HG03565 (cell line): ENCODE measurements around the gene FBXL7.

Source experiments
- ATAC-seq: cut with Tn5 transposase; IDR thresholded peaks from one replicate; pipeline ENCODE4 v1.9.1; 2021; ENCODE audit warnings: mild to moderate bottlenecking, moderate library complexity; ENCODE audit not compliant: unreplicated experiment

FBXL7 gene

DNA sequence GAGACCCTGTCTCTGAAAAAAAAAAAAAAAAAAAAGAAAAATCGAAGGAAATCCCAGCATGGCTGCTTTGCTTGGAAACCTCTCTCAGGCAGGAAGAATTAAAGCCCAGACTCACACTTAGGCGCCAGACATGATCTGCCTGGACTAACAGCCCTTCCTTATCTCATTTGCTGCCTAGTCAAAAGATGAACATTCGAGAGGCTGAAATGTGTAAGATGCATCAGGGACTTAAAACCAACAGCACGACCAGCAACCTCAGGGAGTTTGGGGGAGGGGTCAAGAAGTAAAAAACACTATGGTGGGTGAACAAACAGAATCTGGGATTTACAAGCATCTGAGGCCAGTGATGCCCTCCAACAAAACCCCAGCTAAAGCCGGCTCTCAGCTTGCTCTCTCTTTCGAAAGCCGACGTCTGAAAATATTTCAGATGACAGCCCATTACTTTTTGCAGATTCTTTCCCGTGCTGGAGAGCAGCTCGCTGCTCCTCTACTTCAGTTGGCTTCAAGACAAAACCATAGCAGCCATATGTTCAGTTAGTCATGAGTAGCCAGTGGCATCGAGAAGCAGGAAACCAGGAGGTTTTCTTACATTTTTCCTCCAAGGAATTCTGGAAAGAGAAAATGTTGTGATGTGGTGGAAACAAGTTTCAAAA lies 429.8 kb downstream of the FBXL7 start:
- no peak for ATAC-seq

DNA sequence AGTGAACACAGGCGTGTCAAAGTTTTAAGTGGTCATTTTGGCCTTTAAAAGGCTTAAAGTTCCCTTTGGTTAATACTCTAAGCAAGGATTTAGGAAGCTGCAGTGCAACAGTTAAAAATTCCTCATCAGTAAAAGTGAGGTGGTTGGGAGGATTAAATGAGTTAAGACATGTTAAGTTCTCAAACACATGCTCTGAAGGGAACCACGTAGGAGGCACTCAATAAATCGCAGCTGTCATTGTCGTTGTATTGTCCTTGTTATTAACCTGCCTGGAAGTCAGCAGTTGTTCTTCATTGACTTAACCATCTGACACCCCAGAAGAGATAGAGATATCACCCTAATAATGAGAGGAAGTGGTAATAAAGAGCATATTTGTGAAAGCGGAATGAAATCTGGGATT lies 432.1 kb downstream of the FBXL7 start:
- ATAC-seq, result no peak

DNA sequence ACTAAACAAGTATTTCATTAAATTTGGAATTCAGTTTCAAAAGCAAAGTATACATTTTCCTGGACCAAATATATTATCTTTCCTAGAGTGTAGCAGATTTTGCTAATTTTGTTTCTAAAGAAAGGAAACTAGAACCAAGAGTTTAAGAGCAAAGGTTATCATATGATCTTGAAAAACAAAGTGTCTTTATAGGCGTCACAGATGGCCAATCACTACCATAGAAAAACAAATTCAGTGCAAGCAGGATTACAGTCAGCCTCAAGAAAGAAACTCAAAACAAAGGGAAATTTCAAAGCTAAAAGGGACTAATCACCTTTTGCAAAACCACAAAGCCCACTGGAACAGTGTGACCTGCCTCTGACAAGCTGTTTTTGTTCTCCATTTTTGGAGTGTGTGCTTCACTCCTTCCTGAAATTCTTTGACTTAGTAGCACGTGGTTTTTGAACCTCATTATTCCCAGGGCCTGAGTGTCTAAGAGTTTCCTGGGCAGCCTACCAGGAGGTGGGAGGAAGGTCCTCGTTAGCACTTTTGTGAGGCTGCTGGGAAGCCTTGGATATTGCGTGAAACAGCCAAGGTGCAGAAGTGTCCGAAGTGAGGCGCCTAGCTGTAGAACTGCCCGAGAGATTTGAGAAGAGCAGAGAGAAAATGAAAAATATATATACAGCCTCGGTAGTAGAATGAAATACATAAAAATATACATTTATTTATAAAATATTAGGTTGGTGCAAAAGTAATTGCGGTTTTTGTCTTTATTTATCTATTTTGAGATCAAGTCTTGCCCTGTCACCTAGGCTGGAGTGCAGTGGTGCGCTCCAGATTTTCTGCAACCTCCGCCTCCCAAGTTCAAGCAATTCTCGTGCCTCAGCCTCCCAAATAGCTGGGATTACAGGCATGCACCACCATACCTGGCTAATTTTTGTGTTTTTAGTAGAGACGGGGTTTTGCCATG lies 433.6 kb downstream of the FBXL7 start:
- no peak for ATAC-seq

DNA sequence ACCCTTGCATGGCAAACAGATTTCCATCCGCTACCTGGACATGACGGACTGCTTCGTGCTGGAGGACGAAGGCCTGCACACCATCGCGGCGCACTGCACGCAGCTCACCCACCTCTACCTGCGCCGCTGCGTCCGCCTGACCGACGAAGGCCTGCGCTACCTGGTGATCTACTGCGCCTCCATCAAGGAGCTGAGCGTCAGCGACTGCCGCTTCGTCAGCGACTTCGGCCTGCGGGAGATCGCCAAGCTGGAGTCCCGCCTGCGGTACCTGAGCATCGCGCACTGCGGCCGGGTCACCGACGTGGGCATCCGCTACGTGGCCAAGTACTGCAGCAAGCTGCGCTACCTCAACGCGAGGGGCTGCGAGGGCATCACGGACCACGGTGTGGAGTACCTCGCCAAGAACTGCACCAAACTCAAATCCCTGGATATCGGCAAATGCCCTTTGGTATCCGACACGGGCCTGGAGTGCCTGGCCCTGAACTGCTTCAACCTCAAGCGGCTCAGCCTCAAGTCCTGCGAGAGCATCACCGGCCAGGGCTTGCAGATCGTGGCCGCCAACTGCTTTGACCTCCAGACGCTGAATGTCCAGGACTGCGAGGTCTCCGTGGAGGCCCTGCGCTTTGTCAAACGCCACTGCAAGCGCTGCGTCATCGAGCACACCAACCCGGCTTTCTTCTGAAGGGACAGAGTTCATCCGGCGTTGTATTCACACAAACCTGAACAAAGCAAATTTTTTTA lies 436.7 kb downstream of the FBXL7 start:
- no peak for ATAC-seq

DNA sequence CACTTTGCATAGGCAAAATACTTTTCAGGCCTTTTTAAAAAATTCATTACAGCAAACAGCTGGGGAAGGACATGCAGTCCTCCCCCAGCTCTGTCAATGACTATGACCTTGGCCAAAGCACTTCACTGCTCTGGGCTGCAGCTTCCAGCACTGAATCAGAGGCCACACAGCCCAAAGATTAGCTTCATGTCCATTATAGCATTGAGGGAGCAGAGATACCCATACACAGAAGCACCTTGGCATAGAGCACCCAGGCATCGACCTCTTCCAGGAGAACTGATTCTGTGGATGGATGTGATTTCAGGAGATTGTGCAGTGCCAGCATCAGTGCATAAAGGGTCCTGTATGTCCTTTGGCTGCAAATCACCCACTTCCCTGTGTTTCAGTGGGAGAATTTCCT lies 437.7 kb downstream of the FBXL7 start:
- no peak for ATAC-seq

DNA sequence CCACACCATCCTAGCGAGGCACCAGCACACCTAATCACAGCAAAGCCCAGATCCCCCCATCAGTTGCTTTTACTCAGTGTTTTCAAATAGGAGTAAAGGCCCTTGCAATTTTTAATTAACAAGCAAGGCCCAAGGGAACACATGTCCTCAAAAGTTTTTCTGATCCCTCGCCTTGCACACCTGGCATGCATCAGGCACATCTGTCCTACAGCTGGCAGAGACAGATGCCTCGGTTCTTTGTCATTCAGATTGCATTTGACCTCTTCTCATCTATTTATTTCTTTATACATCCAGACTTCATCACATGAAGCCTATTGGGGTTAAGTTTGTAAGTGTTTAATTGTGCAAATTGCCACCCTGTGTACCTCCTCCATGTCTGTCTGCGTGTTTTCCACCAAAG lies 438.2 kb downstream of the FBXL7 start:
- ATAC-seq, result no peak

DNA sequence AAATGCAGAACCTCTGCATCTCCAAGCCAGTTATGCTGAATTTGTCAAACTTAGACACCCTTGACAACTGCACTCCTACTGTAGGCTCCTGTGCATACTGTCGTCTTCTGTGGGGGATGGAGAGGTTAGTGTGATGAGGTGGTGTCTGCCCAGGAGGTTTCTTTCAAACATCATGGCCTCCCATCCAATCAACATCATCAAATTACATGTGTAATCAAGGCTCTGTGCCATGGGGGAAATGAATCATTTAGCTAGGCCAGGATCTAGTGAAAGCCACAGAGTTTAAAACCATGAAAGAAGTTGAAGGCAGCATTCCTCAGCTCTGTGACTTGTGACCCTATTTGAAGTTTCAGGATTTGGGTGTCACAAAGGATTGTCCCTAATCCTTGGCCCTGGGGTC lies 439.0 kb downstream of the FBXL7 start:
- no peak for ATAC-seq

DNA sequence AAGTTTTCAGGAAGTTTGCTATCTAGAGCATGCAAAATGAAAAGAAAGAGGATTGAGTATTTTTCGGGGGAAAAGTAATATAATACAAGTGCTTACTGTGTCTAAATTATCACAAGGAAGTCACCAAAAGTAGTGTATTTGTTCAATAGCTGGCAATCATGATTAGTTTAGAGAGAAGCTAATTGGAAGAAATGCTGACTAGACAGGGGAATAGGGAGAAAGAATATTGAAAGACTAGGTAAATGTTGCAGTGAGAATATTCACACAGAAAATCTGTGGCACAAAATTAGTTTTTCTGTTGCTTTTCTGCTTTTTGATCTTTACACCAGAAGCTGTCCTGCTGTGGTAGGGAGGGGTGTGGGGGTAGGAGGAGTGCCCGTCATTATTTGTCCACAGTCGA lies 440.9 kb downstream of the FBXL7 start:
- ATAC-seq, result no peak

DNA sequence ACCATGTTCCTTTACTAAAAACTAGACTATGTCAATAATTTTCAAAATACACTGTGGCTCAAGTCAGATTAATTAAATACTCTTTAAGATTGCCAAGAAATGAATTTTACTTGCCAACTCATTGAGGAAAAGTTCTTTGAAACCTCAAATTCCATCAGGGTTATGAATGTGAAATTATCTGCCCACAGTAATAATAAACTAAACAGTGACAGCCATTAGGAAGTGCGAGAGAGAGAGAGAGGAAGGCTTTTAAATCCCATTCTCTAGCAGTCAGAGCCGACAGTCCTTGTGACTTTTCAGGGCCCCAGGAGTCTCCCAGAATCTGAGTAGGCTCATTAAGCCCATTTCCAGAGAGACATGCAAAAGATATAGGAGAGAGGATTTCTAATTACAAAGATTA lies 443.5 kb downstream of the FBXL7 start:
- no peak for ATAC-seq

DNA sequence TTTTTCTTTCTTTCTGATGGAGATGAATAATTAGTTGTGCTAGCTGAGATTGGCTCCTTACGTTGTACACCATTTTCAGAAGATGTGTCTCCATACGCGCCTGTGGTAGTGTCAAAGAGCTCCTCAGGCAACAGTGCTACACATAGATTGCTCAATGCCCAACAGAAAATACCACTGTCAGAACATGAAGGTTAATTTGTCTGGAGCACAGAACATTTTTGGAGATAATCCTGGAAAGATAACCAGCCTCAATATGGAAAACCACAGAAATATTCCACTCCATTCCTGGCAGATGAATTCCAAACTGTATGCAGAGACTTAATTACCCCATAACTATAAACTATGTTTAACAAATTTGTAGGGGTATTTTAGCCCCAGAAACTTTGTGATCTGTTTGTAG lies 446.0 kb downstream of the FBXL7 start:
- ATAC-seq, result no peak

DNA sequence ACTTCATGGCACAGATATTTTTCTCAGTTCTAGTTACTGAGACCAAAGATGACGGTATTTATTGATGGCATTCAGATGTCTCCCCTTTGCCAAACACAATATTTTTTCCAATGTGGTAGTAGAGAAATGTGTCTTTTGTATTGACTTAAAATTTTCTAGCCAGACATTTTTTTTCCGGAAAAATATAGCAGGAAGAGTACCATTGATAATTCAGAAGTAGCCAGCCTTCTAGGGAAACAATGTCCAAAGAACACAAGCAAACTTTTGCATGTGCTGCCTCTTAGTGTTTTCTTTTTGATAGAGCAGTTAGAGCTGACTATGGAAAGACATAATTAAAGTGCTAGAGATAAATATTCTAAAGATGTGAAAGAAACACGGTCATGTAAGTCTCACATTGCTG lies 448.2 kb downstream of the FBXL7 start:
- no peak for ATAC-seq

DNA sequence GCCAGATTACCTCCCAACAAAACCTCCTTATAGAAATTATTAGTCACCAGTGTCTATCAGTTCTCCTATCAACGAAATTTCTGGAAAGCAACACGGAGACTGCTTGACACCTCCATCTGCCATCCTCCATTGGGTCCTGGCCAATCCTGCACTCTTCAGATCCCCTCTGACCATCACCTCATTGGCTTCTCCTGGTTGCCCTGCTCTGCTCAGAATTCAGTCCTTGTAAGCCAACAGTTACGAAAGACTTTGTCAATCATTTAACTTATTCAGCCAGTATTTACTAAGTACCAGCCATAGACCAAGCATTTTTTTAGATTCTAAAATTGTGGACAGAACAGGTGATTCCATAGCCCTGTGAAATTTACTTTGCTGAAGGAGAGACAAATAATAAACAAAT lies 451.1 kb downstream of the FBXL7 start:
- ATAC-seq, result no peak

DNA sequence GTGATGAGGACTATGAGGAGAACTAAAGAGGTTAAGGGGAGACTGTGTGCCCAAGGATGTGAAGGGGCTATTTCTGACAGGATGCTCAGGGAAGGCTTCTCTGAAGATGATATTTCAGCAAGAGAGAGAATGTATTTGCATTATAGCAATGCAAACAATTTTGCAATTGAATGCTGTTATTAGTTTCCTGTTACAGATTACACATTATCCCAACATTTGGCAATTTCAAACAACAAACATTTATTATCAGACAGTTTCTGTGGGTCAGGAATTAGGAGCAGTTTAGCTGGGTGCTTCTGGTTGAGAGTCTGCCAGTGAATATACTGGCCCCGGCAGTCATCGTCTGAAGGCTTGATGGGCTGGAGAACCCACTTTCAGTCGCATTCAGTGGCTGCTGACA lies 451.6 kb downstream of the FBXL7 start:
- no peak for ATAC-seq

DNA sequence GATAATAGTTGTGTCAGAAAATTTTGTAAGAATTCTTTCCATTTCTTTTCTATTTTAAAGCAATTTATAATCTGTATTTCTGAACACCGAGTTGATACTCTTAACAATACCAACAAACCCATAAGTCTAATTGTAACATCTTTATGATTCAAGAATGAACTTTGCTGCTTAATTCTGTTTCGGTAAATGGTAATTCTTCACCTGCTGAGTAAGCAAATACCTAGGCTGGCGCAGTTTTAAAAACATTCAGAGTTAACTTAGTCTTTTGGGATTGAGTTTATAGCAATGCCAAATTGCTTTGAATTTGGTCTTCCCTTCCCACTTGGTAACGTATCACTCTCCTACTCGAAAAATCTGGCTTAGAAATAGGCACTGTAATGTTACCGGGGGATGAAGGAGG lies 456.6 kb downstream of the FBXL7 start:
- no peak for ATAC-seq

DNA sequence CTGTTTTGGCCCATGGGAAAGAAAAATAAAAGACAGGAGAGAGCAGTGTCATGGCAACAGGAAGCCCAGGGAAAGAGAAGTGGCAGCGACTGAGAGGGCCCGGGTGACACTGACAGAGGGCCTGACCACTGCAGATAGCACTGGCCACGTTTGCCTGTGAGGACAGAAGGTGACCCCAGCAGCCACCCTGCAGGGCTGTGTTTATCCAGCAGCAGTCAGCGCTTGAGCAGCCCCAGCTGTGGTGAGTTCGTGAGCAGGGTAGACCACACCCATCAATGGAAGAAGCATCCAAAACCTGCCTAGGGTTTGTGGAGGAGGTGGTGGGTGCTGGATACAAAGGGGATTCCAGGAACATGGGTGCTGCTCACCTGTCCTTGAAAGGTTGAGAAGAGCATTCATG lies 457.1 kb downstream of the FBXL7 start:
- ATAC-seq, result no peak

DNA sequence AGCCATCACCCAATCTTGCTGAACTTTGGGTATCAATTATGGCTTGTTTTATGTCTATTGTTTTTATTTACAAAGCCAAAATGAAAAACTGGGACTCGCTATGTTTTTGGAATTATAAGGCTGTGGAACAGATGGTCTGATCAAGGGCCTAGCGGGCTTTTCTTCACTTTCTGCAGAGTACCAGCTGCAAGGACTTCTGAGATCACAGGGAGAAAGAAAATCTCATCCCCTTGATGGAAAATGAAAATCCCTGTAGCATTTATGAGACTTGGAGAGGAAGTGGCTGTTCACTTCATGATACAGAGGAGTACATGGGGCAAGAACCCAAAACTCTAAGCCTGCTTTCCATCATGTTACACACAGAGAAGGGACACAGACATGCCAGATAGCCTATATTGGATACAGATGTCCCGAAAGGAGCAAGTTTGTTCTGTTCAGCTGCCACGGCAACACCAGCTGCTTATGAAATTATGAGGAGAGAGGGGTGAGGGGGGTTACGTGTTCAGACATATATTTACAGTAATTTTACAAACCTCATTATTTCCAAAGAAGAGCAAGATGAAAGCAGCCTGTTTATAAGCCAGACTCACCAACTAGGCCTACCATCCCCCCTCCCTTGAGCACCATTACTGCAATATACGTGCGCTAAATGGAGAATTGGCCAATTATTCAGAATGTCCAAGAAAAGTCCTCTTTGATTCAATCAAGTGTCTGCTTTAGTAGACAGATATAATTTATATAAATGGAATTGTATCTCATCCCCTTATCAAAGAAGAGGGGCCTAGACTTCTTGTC lies 459.6 kb downstream of the FBXL7 start:
- ATAC-seq, result no peak

DNA sequence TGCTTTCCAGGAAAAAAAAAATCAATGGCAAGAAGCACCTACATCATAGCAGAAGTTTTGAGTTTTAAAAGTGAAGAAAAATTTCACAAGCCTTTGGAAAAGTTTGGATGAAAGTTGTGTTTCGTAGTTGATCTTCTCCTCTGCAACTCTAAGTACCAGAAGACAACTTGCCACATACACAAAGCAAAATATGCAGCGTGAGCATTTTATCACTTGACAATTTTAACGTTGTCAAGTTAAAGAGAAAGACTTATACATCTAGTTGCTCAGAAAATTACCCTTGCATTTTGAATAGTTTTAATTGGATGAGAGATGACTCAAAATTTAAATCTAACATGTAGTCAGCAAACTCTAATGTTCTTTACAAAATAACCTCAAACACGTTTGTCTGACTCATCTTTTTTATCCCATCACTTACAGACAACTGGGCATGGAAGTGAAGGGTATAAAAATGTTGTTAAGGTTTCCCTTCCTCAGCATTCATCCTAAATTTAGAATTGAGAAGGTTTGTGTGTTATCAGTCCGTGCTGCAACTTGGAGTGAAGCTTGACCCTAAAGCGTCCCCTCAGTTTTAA lies 466.2 kb downstream of the FBXL7 start:
- no peak for ATAC-seq

DNA sequence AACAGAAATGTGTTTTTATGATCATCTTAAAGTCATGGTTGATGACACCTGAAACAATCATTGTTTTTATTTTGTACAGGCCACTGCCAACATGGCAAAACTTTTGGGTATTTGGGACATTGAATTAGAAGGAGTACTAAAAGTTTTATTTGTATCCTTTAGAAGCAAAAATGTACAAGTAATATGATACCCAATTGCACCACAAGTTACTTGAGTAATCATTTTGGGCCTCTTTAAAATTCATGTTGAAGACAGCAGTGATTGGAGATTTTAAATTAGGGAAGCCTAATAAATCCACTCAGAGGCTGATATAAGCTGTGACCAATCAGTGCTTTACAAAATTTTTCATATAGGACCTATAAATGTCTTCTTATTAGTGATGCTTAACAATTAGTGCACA lies 466.7 kb downstream of the FBXL7 start:
- no peak for ATAC-seq

DNA sequence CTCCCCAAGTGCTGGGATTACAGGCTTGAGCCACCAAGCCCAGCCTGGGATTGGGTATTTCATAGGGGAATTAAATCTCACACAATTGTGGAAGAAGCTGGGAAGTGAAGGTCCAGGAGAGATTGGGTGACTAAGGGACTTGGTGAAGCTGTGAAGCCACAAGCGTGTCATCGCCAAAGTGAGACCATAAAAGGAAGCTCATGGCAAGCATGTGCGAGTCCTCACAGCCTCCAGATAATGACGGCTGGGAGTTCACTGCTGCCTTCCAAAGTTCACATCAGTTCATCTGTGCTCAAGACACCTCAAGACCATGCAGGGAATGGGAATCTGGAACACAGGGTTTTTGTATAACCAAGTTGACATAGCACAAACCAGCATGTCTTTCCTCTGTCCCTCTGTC lies 469.0 kb downstream of the FBXL7 start:
- ATAC-seq, result no peak

DNA sequence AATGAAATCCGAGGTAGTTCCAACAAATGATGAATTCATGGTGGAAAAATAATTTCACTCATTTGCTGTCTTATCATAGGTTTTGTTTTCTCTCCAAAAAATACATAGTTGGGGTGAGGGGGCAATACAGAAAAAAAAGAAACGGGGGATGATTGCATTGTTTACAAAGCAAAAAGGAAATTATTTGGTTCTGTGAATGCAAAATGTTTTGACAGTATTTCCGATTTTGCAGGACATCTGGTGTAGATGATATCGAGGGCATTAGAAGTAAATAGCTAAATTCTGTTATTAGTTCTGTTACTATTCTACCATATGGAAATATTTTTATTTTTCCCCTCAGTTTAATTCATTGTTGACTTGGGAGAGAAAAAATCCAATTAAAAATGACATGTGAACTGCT lies 477.9 kb downstream of the FBXL7 start:
- ATAC-seq, result no peak

DNA sequence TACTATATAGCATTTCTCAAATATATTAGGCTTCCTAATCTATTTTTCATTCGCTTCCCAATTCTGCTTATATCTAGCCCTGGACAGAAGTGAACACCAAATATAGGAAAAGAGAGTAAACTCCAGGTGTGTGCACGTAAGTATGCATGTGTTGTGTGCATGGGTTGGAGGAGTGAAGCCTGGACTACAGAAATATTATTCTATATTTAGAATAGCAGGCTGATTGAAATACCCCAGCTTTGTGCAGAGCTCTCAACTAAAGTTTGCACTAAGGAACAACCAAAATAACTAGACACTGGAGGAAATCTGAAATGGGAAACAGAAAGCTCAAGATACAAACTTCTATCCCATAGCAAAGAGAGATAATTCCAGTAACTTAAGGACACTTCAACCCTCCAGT lies 480.9 kb downstream of the FBXL7 start:
- no peak for ATAC-seq
